GM18511 (cell line): ENCODE results near the gene ZCCHC3.
"Not testable (repeated sequence)": the region's sequence is repeated elsewhere in the genome, so short reads cannot be mapped to it uniquely, and the experiment has no call there.

Experiments
- ATAC-seq: cut with Tn5 transposase; IDR thresholded peaks from one replicate; pipeline ENCODE4 v1.9.1; 2021; ENCODE audit warnings: mild to moderate bottlenecking, moderate library complexity; ENCODE audit not compliant: unreplicated experiment

The ZCCHC3 gene

DNA sequence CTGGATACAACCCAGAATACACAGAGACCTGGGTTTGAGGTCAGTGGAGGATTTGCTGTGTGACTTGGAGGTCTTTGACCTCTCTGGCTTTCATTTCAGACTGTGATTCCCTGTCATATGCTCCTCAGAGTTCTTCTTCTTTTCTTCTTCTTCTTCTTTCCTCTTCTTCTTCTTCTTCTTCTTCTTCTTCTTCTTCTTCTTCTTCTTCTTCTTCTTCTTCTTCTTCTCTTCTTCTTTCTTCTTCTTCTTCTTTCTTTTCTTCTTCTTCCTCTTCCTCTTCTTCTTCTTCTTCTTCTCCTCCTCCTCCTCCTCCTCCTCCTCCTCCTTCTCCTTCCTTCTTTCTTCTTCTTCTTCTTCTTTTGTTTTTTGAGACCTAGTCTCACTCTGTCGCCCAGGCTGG lies 38.7 kb downstream of the ZCCHC3 start:
- not testable (repeated sequence) for ATAC-seq

DNA sequence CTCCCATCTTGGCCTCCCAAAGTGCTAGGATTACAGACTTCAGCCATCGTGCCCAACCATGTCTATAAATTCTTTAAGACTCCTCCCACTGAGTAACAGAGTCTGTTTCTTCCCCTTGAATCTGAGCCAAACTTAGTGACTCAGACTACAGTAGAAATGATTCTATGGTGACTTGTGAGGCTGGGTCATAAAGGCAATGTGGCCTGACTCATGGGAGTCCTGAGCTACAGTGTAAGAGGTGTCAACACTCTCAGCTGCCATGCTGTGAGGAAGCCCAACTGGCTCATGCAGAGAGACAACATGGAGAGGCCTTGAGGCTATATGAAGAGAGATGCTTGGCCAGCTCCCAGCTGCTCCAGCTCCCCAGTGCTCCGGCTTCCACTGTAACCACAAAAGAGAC lies 44.3 kb downstream of the ZCCHC3 start:
- ATAC-seq, result no peak

- ATAC-seq, result no peak
Measured at GRCh38 chr20:343107-343506, 45.7 kb downstream of the ZCCHC3 start.

- no peak for ATAC-seq
Measured at GRCh38 chr20:346033-346639, 48.8 kb downstream of the ZCCHC3 start.

- peak; percentile 51 for ATAC-seq
Measured at GRCh38 chr20:346640-347316, 49.4 kb downstream of the ZCCHC3 start, which contains the start of gene NRSN2. TSS of gene NRSN2 (plus strand) at chr20:347111. CDS start at chr20:349644, 2,533 bp downstream.

DNA sequence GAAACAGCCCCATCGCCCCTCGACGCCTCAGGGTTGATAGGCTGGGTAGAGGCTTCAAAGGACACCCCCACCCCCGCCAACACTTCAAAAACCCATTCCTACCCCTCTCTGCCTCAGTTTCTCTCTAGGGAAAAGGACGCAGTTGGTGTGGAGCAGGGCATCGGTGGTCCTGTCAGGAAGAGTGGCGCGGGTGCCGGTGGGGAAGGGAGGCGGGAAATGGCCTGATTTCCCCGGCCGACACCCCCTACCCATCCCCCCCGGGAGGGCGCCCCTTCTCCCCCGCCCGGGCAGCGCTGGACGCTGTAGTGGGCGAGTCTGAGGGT lies 49.9 kb downstream of the ZCCHC3 start:
- no peak for ATAC-seq

DNA sequence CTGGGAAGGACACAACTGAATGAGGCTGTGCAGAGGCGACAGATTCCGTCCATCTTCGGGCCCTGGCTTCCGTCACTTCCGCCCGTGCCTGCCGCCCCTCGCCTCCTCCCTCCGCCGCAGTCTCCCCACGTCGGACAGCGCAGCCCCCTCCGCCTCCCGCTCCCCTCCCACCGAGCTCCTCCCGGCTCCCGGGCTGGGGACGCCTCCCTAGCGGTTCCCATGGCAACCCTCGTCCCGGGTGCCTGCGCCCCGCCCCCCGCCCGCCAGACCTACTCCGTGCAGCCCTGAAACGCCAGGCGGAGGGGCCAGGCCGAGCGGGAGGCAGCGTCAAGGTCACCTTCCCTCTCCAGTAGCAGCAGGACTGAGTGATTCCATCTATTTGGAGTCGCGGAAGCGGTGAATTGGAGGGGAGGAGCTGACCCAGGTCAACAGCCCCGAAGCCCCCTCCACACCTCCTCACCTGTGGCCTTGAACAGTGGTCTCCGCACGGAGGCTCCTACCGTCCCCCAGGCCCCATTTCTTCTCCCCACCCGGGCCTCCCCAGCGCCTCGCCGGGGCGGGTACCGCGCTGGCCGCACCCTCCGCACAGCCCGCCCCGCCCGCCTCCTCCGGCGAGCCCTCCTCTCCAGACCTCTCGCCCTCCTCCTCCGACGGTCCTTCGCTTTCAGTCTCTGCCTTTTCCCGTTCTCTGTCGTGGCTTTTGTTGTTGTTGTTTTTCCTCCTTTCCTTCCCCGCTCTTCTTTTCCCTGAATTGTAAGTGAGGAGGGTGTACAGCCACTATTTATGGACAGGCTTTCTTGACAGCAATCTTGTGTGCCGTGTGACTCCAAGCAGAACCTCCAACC lies 50.5 kb downstream of the ZCCHC3 start:
- ATAC-seq, result peak; percentile 78

- ATAC-seq, result no peak
Measured at GRCh38 chr20:348972-349841, 51.8 kb downstream of the ZCCHC3 start.
